ENCODE data around the gene SPTBN1. TPM values are rescaled to one million over a fixed set of nuclear protein-coding genes. Genes with fewer than 3 reads are reported as not detected.

Gene SPTBN1
- total and polyA plus RNA-seq, 9 of the 15 experiments (the other 6 are each of a cell fraction or from before 2014, with no cell fraction given), result 8.9 to 66.8 (median 31.4) TPM

- Histone ChIP-seq H3K36me3 (ENCODE audit: control insufficient read depth, insufficient read depth, low read length) (0 out of 3 replicates have a peak, but pooled peaks cover 2% of the 10 kb centered on the region), H3K9me1 (ENCODE audit: control insufficient read depth, insufficient read depth, low read length) (no peaks in the 10 kb centered on the region), H4K20me1 (replicated peaks; ENCODE audit: control insufficient read depth, insufficient read depth, low read length) (no peaks in the 10 kb centered on the region), H3K4me1 (replicated peaks in 1 of 2; ENCODE audit: control insufficient read depth in 2 of 2, insufficient read depth in 2 of 2, low read length in 2 of 2) (peaks cover 21 to 28% of the 10 kb centered on the region in 2 experiments), H3K27ac (ENCODE audit: extremely low read depth, low read depth, low read length) (peak overlapping the region; percentile 88), H3K27me3 (ENCODE audit: control insufficient read depth in 2 of 2, insufficient read depth in 2 of 2, low read length in 2 of 2) (no peaks in the 10 kb centered on the region), H3K9me3 (replicated peaks; ENCODE audit: control insufficient read depth, insufficient read depth, low read depth, low read length) (no peaks in the 10 kb centered on the region), H3K4me3 (peak overlapping the region; percentile 78), H2AFZ (ENCODE audit: low read depth, low read length) (peak overlapping the region; percentile 93), H3K9ac (ENCODE audit: insufficient read depth in 1 of 2, low read depth in 2 of 2, low read length in 2 of 2) (peak overlapping the region; percentile 91 to 96), H3K79me2 (ENCODE audit: control insufficient read depth, insufficient read depth, low read length) (peaks cover 43% of the 10 kb centered on the region), H3K4me2 (ENCODE audit: insufficient read depth, low read length) (peak overlapping the region; percentile 96)
- BruUV-seq (replicated peaks), result no TSS peak
- FAIRE-seq, result no peak
- POLR2A ChIA-PET, result interaction anchor here (1.0 to 5.0 kb wide), 7 partner anchors 10 to 108 kb away, joined by 3 to 28 read pairs (median 4); no protein-coding TSS in a partner anchor
- DNase-seq (ENCODE audit: extremely low read depth in 1 of 4, low spot score in 3 of 4), result peak; percentile 58 to 81 (median 64)
- ATAC-seq, result peak; percentile 71
- in situ Hi-C loops (cut with MboI) (no loop called here), intact Hi-C loops (cut with micrococcal nuclease) (loop anchor here (1.0 to 2.0 kb wide), 3 partner anchors 10 to 45 kb away; no protein-coding TSS in a partner anchor)
- CTCF ChIA-PET (ENCODE audit: low intra/inter-chr PET ratio), result no interaction called here
- WGBS (ENCODE audit: insufficient coverage, low coverage, missing lambda C conversion rate), result 1% methylated on average over 48 of the region's 48 CpGs
- TF ChIP-seq NCOA6 (IDR thresholded peaks at IDR 0.05) (no peak), SIN3A (IDR thresholded peaks at IDR 0.05; ENCODE audit: borderline replicate concordance in 2 of 2, control insufficient read depth in 1 of 2, low read depth in 2 of 2, low read length in 2 of 2) (no peak), TEAD1 (CRISPR knock-in tag; IDR thresholded peaks at IDR 0.05) (peak in 1 of 2 experiments; percentile 58; a peak in 1 of 4 replicates), NCOR1 (IDR thresholded peaks at IDR 0.05) (peak; percentile 6; the same call in 1 of the 2 replicates), PHF21A (IDR thresholded peaks at IDR 0.05; ENCODE audit: borderline replicate concordance, low read depth) (peak; percentile 86; the same call in 1 of the 2 replicates), NONO (IDR thresholded peaks at IDR 0.05; ENCODE audit: low read depth in 2 of 2, low read length in 1 of 2) (peak in 1 of 2 experiments; percentile 87; a peak in 2 of 4 replicates), NR2F6 (CRISPR knock-in tag; IDR thresholded peaks at IDR 0.05) (no peak), HNRNPH1 (optimal IDR thresholded peaks at IDR 0.05; ENCODE audit: low read depth, low read length) (no peak), ZNF134 (CRISPR knock-in tag; conservative IDR thresholded peaks at IDR 0.05) (0 out of 2 replicates have a peak, but pooled peaks have one; percentile 23), PURB (CRISPR knock-in tag; IDR thresholded peaks at IDR 0.05; ENCODE audit: low read depth) (no peak), MYC (IDR thresholded peaks at IDR 0.05; ENCODE audit: low read depth, low read length) (peak; percentile 84), MYC (CRISPR knock-in tag; IDR thresholded peaks at IDR 0.05; ENCODE audit: borderline replicate concordance, low read depth) (no peak), NRF1 (conservative IDR thresholded peaks at IDR 0.05 in 1 of 2, IDR thresholded peaks at IDR 0.05 in 1 of 2) (peak; percentile 75 to 79)
- TF ChIP-seq, protein P1, sequence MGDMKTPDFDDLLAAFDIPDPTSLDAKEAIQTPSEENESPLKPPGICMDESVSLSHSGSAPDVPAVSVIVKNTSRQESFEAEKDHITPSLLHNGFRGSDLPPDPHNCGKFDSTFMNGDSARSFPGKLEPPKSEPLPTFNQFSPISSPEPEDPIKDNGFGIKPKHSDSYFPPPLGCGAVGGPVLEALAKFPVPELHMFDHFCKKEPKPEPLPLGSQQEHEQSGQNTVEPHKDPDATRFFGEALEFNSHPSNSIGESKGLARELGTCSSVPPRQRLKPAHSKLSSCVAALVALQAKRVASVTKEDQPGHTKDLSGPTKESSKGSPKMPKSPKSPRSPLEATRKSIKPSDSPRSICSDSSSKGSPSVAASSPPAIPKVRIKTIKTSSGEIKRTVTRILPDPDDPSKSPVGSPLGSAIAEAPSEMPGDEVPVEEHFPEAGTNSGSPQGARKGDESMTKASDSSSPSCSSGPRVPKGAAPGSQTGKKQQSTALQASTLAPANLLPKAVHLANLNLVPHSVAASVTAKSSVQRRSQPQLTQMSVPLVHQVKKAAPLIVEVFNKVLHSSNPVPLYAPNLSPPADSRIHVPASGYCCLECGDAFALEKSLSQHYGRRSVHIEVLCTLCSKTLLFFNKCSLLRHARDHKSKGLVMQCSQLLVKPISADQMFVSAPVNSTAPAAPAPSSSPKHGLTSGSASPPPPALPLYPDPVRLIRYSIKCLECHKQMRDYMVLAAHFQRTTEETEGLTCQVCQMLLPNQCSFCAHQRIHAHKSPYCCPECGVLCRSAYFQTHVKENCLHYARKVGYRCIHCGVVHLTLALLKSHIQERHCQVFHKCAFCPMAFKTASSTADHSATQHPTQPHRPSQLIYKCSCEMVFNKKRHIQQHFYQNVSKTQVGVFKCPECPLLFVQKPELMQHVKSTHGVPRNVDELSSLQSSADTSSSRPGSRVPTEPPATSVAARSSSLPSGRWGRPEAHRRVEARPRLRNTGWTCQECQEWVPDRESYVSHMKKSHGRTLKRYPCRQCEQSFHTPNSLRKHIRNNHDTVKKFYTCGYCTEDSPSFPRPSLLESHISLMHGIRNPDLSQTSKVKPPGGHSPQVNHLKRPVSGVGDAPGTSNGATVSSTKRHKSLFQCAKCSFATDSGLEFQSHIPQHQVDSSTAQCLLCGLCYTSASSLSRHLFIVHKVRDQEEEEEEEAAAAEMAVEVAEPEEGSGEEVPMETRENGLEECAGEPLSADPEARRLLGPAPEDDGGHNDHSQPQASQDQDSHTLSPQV (IDR thresholded peaks at IDR 0.05), result 0 out of 2 replicates have a peak, but pooled peaks have one; percentile 68
- TF ChIP-seq, protein P2, sequence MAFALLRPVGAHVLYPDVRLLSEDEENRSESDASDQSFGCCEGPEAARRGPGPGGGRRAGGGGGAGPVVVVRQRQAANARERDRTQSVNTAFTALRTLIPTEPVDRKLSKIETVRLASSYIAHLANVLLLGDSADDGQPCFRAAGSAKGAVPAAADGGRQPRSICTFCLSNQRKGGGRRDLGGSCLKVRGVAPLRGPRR (CRISPR knock-in tag; IDR thresholded peaks at IDR 0.05), result no peak
Observed at GRCh38 chr2:54557601-54558187, 101.6 kb downstream of the SPTBN1 start.

Measured in K562 (cell line).